ENCODE results near the gene STH.

Gene STH

DNA sequence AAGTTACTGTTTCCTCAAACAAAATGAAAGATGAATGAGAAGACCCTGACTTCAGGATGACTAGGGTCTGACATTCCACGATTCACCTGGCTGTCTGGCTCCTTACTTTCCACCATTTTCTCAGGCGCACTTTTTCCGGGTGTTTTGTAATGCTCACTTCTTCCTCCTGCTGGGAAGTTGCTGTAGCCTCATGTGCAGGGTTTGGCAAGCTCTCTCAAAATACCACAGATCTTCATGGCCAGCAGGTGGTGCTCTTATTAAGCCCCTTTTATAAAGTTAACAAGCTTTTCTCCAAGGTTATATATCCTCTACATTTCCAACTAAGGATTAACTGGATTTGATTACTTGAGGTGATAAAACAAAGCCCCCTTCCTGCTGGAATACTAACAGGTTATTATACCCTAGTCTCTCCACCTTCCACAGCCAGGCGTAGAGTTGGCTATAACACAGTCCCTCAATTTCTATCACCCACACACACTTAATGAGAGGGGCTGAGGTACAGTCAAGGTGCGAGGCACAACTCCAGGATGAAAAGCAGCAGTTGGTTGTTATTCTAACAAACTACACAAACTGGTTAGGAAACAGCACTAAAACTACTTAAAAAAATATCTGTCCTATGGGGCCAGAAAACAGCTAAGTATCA, 45.4 kb downstream of the STH start:
- DNase-seq: peak in 40 of 56 donors; percentile 17 to 87 (median 48)

DNA sequence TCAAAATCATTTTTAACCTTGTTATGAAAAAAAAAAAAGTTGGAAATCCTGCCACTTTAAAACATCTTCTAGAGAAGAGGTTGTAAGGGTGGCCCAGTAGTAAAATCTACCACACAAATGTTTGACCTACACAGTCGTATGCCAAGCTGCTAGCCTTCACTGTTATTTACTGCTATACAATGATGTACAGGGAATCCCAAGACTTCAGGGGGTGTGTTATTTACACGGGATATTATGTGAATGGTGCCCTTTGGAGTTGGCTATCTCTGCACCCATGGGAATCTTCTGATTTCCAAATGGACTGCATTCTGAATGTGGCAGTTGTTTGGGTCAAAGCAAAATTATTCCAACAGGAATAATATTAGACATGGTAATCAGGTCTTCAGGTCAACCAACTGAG, 45.9 kb downstream of the STH start:
- DNase-seq: no peak

GRCh38 chr17:46045639-46046038, 46.6 kb downstream of the STH start:
- DNase-seq: no peak

- DNase-seq: no peak
These were observed 47.9 kb downstream of the STH start for GRCh38 chr17:46046957-46047356.

DNA sequence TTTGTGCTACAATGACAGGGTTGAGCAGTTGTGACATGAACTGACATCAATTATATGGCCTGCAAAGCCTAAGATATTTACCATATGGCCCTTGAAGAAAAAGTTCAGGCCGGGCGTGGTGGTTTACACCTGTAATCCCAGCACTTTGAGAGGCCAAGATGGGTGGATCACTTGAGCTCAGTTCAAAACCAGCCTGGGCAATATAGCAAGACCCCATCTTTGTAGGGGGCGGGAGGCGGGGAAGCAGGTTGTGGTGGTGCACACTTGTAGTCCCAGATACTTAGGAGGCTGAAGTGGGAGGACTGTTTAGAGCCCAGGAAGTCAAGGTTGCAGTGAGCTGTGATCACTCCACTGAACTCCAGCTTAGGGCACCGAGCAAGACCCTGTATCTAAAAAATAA, 48.3 kb downstream of the STH start:
- DNase-seq: no peak

DNA sequence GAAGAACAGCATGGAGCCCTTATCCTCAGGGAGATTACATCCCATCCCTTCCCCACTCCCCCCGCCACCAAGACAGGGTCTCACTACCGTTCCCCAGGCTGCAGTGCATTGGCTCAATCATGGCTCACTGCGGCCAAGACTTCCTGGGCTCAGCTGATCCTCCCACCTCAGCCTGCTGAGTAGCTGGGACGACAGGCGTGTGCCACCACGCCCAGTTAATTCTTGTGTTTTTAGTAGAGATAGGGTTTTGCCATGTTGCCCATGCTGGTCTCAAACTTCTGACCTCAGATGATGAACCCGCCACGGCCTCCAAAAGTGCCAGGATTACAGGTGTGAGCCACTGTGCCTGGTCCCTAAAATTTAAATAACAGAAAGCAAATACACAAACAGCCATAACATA, 48.8 kb downstream of the STH start:
- DNase-seq: no peak

Measured in amygdala (tissue), 56 donors.